HepG2 (cell line): ENCODE data around the gene KIF27. TPM values are rescaled to one million over a fixed set of nuclear protein-coding genes. Genes with fewer than 3 reads are reported as not detected.

Source experiments
- CBFB ChIP-seq: sonication (generic); formaldehyde crosslinking; IDR thresholded peaks from 2 replicates; pipeline ENCODE4 v1.4.0; 2020; ENCODE audit warnings: missing genetic modification reagents
- CC2D1A ChIP-seq: sonication (generic); formaldehyde crosslinking; IDR thresholded peaks from 2 replicates; pipeline ENCODE4 v1.8.1; 2023; ENCODE audit warnings: mild to moderate bottlenecking, missing genetic modification reagents
- DR1 ChIP-seq: sonication (generic); formaldehyde crosslinking; IDR thresholded peaks from 2 replicates; pipeline ENCODE4 v1.8.0; 2021; ENCODE audit warnings: mild to moderate bottlenecking, missing genetic modification reagents, inconsistent platforms
- JARID2 ChIP-seq: sonication (generic); formaldehyde crosslinking; IDR thresholded peaks from 2 replicates; pipeline ENCODE4 v1.8.1; 2023; ENCODE audit warnings: missing genetic modification reagents, inconsistent platforms; ENCODE audit not compliant: insufficient replicate concordance
- KLF15 ChIP-seq: sonication (generic); formaldehyde crosslinking; IDR thresholded peaks from 2 replicates; pipeline ENCODE4 v1.8.1; 2023; ENCODE audit warnings: borderline replicate concordance, mild to moderate bottlenecking, inconsistent platforms, missing genetic modification reagents, mixed read lengths
- RBFOX2 ChIP-seq: fragments of 200-400 bp; formaldehyde crosslinking; IDR thresholded peaks from 2 replicates; pipeline ENCODE4 v1.6.1; 2017; ENCODE audit warnings: low read depth, mild to moderate bottlenecking, low read length
- REXO4 ChIP-seq: sonication (generic); formaldehyde crosslinking; IDR thresholded peaks from 2 replicates; pipeline ENCODE4 v1.8.0; 2022; ENCODE audit warnings: missing genetic modification reagents, mild to moderate bottlenecking, borderline replicate concordance
- SPEN ChIP-seq: sonication (generic); formaldehyde crosslinking; IDR thresholded peaks from 2 replicates; pipeline ENCODE4 v1.5.1; 2020; ENCODE audit warnings: low read depth, mild to moderate bottlenecking, missing genetic modification reagents
- TAF15 ChIP-seq: fragments of 200-400 bp; formaldehyde crosslinking; IDR thresholded peaks from one replicate; pipeline ENCODE4 v1.6.1; 2018; ENCODE audit warnings: mild to moderate bottlenecking, low read depth, low read length; ENCODE audit not compliant: poor library complexity, severe bottlenecking
- ZMAT3 ChIP-seq: sonication (generic); formaldehyde crosslinking; conservative IDR thresholded peaks from 2 replicates; pipeline ENCODE4 v1.7.0; 2021; ENCODE audit warnings: missing genetic modification reagents
- ZMYM4 ChIP-seq: sonication (generic); formaldehyde crosslinking; IDR thresholded peaks from 2 replicates; pipeline ENCODE4 v1.8.1; 2023; ENCODE audit warnings: mild to moderate bottlenecking, missing genetic modification reagents
- ZNF253 ChIP-seq: sonication (generic); formaldehyde crosslinking; IDR thresholded peaks from 2 replicates; pipeline ENCODE4 v1.8.0; 2022; ENCODE audit warnings: mild to moderate bottlenecking, missing genetic modification reagents, borderline replicate concordance
- ZNF552 ChIP-seq: sonication (generic); formaldehyde crosslinking; IDR thresholded peaks from 2 replicates; pipeline ENCODE4 v1.9.0; 2022; ENCODE audit warnings: missing genetic modification reagents, mild to moderate bottlenecking, borderline replicate concordance
- ZNF614 ChIP-seq: IDR thresholded peaks from 2 replicates; pipeline ENCODE4 v1.6.1; 2018; ENCODE audit warnings: missing biosample characterization, missing genetic modification reagents, inconsistent platforms, borderline replicate concordance
- ZNF746 ChIP-seq: sonication (generic); formaldehyde crosslinking; IDR thresholded peaks from 2 replicates; pipeline ENCODE4 v1.8.0; 2022; ENCODE audit warnings: mild to moderate bottlenecking, missing genetic modification reagents
- ZNF792 ChIP-seq: IDR thresholded peaks from 2 replicates; pipeline ENCODE4 v1.6.1; 2016
- ZSCAN20 ChIP-seq: sonication (generic); formaldehyde crosslinking; IDR thresholded peaks from 2 replicates; pipeline ENCODE4 v1.4.0; 2020; ENCODE audit warnings: missing genetic modification reagents, mild to moderate bottlenecking, borderline replicate concordance
- polyA plus RNA-seq, 8 experiments: library from polyadenylated mRNA; depleted of rRNA in 3 of 8; stranded (reverse) in 7 of 8; unstranded in 1 of 8; fragments of >200 nt; fragmentation: Illumina TruSeq in 4 of 8; extraction: Trizol in 4 of 8; gene quantifications; 2 replicates each; pipeline versions ENCODE4 v1.2.1 to v1.2.3, GENCODE V29; 2011 to 2016; ENCODE audit warnings: low read depth in 4 of 8, missing spikeins in 1 of 8, mixed read lengths in 1 of 8; ENCODE audit not compliant: insufficient read depth in 1 of 8
- total RNA-seq, 5 experiments: library from RNA; depleted of rRNA; stranded (reverse); fragments of >200 nt; fragmentation: Illumina TruSeq; extraction: Trizol; gene quantifications; 2 replicates each; pipeline ENCODE4 v1.2.3, GENCODE V29; 2016; ENCODE audit warnings: low read depth in 1 of 5
- TF ChIP-seq, protein P1 (sequence below): sonication (generic); formaldehyde crosslinking; IDR thresholded peaks from 2 replicates; pipeline ENCODE4 v1.4.0; 2020; ENCODE audit warnings: missing genetic modification reagents, borderline replicate concordance
- TF ChIP-seq, protein P2 (sequence below): IDR thresholded peaks from 2 replicates; pipeline ENCODE4 v1.6.1; 2012; ENCODE audit warnings: low read length, improper control_type of control experiment
- TF ChIP-seq, protein P3 (sequence below): sonication (generic); formaldehyde crosslinking; IDR thresholded peaks from 2 replicates; pipeline ENCODE4 v1.8.0; 2022; ENCODE audit warnings: low read depth, missing genetic modification reagents

The KIF27 gene
- total and polyA plus RNA-seq, 2 of the 13 experiments (the other 11 are each of a cell fraction or from before 2014, with no cell fraction given): 0.95 to 4.1 TPM

DNA sequence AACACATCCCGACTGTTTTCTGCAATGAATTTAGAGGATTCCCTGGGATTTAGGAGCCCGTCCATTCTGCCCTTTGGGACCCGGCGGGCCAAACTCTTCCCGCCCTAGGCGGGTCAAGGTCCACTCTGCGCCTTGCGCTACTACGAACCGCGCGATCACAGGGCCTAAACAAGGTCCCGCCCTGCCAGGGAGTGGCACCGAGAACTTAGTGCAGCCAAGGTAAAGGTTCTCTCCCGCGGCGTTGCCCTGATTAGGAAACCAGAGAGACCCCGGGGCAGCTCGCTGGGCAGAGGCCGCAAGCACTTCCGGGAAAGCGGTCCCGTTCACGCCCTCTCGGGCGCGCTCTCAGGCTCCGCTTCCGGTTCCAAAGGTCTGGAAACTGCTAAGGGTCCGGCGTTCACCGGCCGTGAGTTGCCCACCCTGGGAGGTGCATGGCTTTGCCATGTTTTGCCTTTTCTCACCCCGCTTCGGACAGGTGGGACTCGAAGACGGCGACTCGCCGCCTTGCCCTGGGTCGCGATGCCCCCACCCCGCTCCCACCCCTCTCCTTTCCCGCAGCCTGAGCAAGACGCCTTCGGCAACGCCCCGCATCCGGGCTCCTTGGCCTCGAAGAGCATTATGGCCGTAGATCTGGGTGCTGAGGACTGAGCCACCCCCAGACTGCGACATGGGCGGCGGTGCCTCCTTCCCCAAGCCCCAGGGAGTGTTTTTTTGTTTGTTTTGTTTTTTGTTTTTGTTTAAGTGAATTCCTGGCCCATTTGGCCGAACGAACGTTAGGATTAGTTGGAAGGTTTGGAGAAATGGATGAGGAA lies 35.4 kb upstream of the KIF27 start (continued):
- TF ChIP-seq ZNF253 (CRISPR knock-in tag): 0 out of 2 replicates have a peak, but pooled peaks have one; percentile 15
- TF ChIP-seq JARID2 (CRISPR knock-in tag): peak; percentile 45
- 0 out of 2 replicates have a peak, but pooled peaks have one; percentile 14 for TF ChIP-seq ZSCAN20 (CRISPR knock-in tag)
- TF ChIP-seq RBFOX2: peak; percentile 93
- TF ChIP-seq SPEN (CRISPR knock-in tag): peak; percentile 87
- 0 out of 2 replicates have a peak, but pooled peaks have one; percentile 31 for TF ChIP-seq ZNF552 (CRISPR knock-in tag)
- TF ChIP-seq ZNF792 (CRISPR knock-in tag): peak; percentile 24; the same call in 1 of the 2 replicates
- TF ChIP-seq TAF15: no peak
- peak; percentile 83; the same call in 1 of the 2 replicates for TF ChIP-seq ZNF746 (CRISPR knock-in tag)
- peak; percentile 75; the same call in 1 of the 2 replicates for TF ChIP-seq KLF15 (CRISPR knock-in tag)
- peak; percentile 89 for TF ChIP-seq ZMAT3 (CRISPR knock-in tag)
- 0 out of 2 replicates have a peak, but pooled peaks have one; percentile 42 for TF ChIP-seq ZNF614 (CRISPR knock-in tag)
- TF ChIP-seq, protein P1, sequence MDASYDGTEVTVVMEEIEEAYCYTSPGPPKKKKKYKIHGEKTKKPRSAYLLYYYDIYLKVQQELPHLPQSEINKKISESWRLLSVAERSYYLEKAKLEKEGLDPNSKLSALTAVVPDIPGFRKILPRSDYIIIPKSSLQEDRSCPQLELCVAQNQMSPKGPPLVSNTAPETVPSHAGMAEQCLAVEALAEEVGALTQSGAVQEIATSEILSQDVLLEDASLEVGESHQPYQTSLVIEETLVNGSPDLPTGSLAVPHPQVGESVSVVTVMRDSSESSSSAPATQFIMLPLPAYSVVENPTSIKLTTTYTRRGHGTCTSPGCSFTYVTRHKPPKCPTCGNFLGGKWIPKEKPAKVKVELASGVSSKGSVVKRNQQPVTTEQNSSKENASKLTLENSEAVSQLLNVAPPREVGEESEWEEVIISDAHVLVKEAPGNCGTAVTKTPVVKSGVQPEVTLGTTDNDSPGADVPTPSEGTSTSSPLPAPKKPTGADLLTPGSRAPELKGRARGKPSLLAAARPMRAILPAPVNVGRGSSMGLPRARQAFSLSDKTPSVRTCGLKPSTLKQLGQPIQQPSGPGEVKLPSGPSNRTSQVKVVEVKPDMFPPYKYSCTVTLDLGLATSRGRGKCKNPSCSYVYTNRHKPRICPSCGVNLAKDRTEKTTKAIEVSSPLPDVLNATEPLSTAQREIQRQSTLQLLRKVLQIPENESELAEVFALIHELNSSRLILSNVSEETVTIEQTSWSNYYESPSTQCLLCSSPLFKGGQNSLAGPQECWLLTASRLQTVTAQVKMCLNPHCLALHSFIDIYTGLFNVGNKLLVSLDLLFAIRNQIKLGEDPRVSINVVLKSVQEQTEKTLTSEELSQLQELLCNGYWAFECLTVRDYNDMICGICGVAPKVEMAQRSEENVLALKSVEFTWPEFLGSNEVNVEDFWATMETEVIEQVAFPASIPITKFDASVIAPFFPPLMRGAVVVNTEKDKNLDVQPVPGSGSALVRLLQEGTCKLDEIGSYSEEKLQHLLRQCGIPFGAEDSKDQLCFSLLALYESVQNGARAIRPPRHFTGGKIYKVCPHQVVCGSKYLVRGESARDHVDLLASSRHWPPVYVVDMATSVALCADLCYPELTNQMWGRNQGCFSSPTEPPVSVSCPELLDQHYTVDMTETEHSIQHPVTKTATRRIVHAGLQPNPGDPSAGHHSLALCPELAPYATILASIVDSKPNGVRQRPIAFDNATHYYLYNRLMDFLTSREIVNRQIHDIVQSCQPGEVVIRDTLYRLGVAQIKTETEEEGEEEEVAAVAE (CRISPR knock-in tag): no peak
- no peak for TF ChIP-seq CC2D1A
- TF ChIP-seq, protein P2, sequence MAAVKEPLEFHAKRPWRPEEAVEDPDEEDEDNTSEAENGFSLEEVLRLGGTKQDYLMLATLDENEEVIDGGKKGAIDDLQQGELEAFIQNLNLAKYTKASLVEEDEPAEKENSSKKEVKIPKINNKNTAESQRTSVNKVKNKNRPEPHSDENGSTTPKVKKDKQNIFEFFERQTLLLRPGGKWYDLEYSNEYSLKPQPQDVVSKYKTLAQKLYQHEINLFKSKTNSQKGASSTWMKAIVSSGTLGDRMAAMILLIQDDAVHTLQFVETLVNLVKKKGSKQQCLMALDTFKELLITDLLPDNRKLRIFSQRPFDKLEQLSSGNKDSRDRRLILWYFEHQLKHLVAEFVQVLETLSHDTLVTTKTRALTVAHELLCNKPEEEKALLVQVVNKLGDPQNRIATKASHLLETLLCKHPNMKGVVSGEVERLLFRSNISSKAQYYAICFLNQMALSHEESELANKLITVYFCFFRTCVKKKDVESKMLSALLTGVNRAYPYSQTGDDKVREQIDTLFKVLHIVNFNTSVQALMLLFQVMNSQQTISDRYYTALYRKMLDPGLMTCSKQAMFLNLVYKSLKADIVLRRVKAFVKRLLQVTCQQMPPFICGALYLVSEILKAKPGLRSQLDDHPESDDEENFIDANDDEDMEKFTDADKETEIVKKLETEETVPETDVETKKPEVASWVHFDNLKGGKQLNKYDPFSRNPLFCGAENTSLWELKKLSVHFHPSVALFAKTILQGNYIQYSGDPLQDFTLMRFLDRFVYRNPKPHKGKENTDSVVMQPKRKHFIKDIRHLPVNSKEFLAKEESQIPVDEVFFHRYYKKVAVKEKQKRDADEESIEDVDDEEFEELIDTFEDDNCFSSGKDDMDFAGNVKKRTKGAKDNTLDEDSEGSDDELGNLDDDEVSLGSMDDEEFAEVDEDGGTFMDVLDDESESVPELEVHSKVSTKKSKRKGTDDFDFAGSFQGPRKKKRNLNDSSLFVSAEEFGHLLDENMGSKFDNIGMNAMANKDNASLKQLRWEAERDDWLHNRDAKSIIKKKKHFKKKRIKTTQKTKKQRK: no peak
- no peak for TF ChIP-seq REXO4 (CRISPR knock-in tag)
- peak; percentile 91 for TF ChIP-seq ZMYM4 (CRISPR knock-in tag)
- peak; percentile 81 for TF ChIP-seq DR1 (CRISPR knock-in tag)
- peak; percentile 14; the same call in 1 of the 2 replicates for TF ChIP-seq CBFB (CRISPR knock-in tag)
- TF ChIP-seq, protein P3, sequence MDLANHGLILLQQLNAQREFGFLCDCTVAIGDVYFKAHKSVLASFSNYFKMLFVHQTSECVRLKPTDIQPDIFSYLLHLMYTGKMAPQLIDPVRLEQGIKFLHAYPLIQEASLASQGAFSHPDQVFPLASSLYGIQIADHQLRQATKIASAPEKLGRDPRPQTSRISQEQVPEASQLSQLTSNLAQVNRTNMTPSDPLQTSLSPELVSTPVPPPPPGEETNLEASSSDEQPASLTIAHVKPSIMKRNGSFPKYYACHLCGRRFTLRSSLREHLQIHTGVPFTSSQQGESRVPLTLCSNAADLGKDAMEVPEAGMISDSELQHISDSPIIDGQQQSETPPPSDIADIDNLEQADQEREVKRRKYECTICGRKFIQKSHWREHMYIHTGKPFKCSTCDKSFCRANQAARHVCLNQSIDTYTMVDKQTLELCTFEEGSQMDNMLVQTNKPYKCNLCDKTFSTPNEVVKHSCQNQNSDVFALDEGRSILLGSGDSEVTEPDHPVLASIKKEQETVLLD (CRISPR knock-in tag): peak; percentile 89
